Measurements from ENCODE around the gene CLTB. TPM values are rescaled to one million over a fixed set of nuclear protein-coding genes. Genes with fewer than 3 reads are reported as not detected.
"Not testable (repeated sequence)": the region's sequence is repeated elsewhere in the genome, so short reads cannot be mapped to it uniquely, and the experiment has no call there.

Gene CLTB
- polyA plus RNA-seq, 3 donors, result 63.2 to 87.6 (median 75.2) TPM

DNA sequence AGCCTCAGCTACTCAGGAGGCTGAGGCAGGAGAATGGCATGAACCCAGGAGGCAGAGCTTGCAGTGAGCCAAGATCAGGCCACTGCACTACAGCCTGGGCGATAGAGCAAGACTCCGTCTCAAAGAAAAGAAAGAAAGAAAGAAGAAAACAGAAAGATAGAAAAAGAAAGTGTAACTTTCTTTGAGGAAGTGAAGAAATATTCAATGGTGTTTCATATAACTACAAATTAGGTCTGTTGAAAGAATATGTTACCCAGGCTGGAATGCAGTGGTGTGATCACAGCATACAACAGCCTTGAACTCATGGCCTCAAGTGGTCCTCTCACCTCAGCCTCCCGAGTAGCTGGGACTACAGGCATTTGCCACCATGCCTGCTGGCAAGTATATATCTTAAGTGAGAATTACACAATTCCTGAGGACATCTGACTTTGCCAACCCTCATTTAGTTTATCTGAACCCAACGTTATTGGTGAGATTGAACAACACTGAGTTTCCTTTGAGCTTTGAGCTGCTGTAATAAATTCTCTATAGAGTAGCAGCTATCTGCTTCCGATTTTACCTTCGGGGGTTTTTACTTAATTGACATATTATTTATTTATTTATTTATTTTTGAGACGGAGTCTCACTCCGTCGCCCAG lies 29.8 kb upstream of the CLTB start:
- peak in 1 of 3 donors; percentile 4 for DNase-seq
- Mint-ChIP-seq H3K27me3 (ENCODE audit: low read depth in 3 of 3) (peaks cover 0 to 4% (median 2%) of the 10 kb centered on the region in 3 donors), H3K27ac (no peak overlapping the region), H3K36me3 (peaks cover 0 to 2% of the 10 kb centered on the region in 2 donors), H3K4me3 (peak overlapping the region; percentile 20 to 21), H3K4me1 (peaks cover 23% of the 10 kb centered on the region), H3K9me3 (peaks cover 0 to 4% (median 0%) of the 10 kb centered on the region in 7 donors)
- H3K27ac ChIP-seq (ENCODE audit: low read depth in 1 of 2, low read length in 2 of 2), result no peak overlapping the region
- H3K9ac ChIP-seq (ENCODE audit: insufficient read depth, low read length, poor library complexity, severe bottlenecking), result no peak overlapping the region
- H3K4me1 ChIP-seq (ENCODE audit: control insufficient read depth in 1 of 2, insufficient read depth in 2 of 2, low read length in 2 of 2), result peaks cover 24 to 25% of the 10 kb centered on the region in 2 donors
- no peak overlapping the region for H3K4me3 ChIP-seq (replicated peaks in 1 of 3; ENCODE audit: low read depth in 2 of 3, low read length in 3 of 3)
- intact Hi-C loops (cut with micrococcal nuclease), result loop anchor here (2.0 to 5.0 kb wide), 2 partner anchors 29 to 91 kb away; partner anchors contain the start of genes RNF44 (in 2 of the 2) and CLTB (in 1 of the 2)
- WGBS (ENCODE audit: insufficient coverage), result 100% methylated on average over 2 of the region's 9 CpGs
- TF ChIP-seq, protein P1, sequence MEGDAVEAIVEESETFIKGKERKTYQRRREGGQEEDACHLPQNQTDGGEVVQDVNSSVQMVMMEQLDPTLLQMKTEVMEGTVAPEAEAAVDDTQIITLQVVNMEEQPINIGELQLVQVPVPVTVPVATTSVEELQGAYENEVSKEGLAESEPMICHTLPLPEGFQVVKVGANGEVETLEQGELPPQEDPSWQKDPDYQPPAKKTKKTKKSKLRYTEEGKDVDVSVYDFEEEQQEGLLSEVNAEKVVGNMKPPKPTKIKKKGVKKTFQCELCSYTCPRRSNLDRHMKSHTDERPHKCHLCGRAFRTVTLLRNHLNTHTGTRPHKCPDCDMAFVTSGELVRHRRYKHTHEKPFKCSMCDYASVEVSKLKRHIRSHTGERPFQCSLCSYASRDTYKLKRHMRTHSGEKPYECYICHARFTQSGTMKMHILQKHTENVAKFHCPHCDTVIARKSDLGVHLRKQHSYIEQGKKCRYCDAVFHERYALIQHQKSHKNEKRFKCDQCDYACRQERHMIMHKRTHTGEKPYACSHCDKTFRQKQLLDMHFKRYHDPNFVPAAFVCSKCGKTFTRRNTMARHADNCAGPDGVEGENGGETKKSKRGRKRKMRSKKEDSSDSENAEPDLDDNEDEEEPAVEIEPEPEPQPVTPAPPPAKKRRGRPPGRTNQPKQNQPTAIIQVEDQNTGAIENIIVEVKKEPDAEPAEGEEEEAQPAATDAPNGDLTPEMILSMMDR (IDR thresholded peaks at IDR 0.05), result no peak
- no peak overlapping the region for H3K4me2 ChIP-seq (replicated peaks; ENCODE audit: extremely low read depth, low read length, poor library complexity, severe bottlenecking)
- H2AFZ ChIP-seq (ENCODE audit: insufficient read depth, low read depth, low read length, poor library complexity, severe bottlenecking), result no peak overlapping the region
- no peaks in the 10 kb centered on the region for H3K36me3 ChIP-seq (replicated peaks in 1 of 2; ENCODE audit: control insufficient read depth in 1 of 2, insufficient read depth in 2 of 2, low read length in 2 of 2)
- H4K20me1 ChIP-seq (ENCODE audit: insufficient read depth, low read length), result no peaks in the 10 kb centered on the region
- H3K27me3 ChIP-seq (ENCODE audit: control insufficient read depth in 2 of 2, insufficient read depth in 2 of 2, low read length in 2 of 2), result no peaks in the 10 kb centered on the region
- H3K79me2 ChIP-seq (ENCODE audit: insufficient read depth, low read length), result peaks cover 36% of the 10 kb centered on the region
- H3K9me3 ChIP-seq (replicated peaks in 1 of 2; ENCODE audit: control insufficient read depth in 1 of 2, insufficient read depth in 1 of 2, low read length in 2 of 2), result no peaks in the 10 kb centered on the region

GRCh38 chr5:176444742-176445141 lies 28.4 kb upstream of the CLTB start:
- Mint-ChIP-seq H3K9me3 (peaks cover 0 to 4% (median 0%) of the 10 kb centered on the region in 7 donors), H3K27ac (no peak overlapping the region), H3K4me1 (peaks cover 23% of the 10 kb centered on the region), H3K4me3 (no peak overlapping the region), H3K36me3 (peaks cover 0 to 2% of the 10 kb centered on the region in 2 donors), H3K27me3 (ENCODE audit: low read depth in 3 of 3) (peaks cover 0 to 2% (median 2%) of the 10 kb centered on the region in 3 donors)
- H3K9ac ChIP-seq (ENCODE audit: insufficient read depth, low read length, poor library complexity, severe bottlenecking), result no peak overlapping the region
- H3K4me3 ChIP-seq (replicated peaks in 1 of 3; ENCODE audit: low read depth in 2 of 3, low read length in 3 of 3), result no peak overlapping the region
- no peaks in the 10 kb centered on the region for H3K36me3 ChIP-seq (replicated peaks in 1 of 2; ENCODE audit: control insufficient read depth in 1 of 2, insufficient read depth in 2 of 2, low read length in 2 of 2)
- no peak for DNase-seq
- H2AFZ ChIP-seq (ENCODE audit: insufficient read depth, low read depth, low read length, poor library complexity, severe bottlenecking), result no peak overlapping the region
- H3K9me3 ChIP-seq (replicated peaks in 1 of 2; ENCODE audit: control insufficient read depth in 1 of 2, insufficient read depth in 1 of 2, low read length in 2 of 2), result no peaks in the 10 kb centered on the region
- TF ChIP-seq, protein P1 (IDR thresholded peaks at IDR 0.05), result no peak
- no peak overlapping the region for H3K27ac ChIP-seq (ENCODE audit: low read depth in 1 of 2, low read length in 2 of 2)
- H3K79me2 ChIP-seq (ENCODE audit: insufficient read depth, low read length), result peaks cover 22% of the 10 kb centered on the region
- no CpG with 5 or more reads among the region's 5 CpGs for WGBS (ENCODE audit: insufficient coverage)
- H4K20me1 ChIP-seq (ENCODE audit: insufficient read depth, low read length), result no peaks in the 10 kb centered on the region
- H3K4me2 ChIP-seq (replicated peaks; ENCODE audit: extremely low read depth, low read length, poor library complexity, severe bottlenecking), result no peak overlapping the region
- intact Hi-C loops (cut with micrococcal nuclease), result loop anchor here (5.0 kb wide), 1 partner anchor 93 kb away; the partner anchor contains the start of gene RNF44 (in 2 of the 2)
- no peaks in the 10 kb centered on the region for H3K27me3 ChIP-seq (ENCODE audit: control insufficient read depth in 2 of 2, insufficient read depth in 2 of 2, low read length in 2 of 2)
- H3K4me1 ChIP-seq (ENCODE audit: control insufficient read depth in 1 of 2, insufficient read depth in 2 of 2, low read length in 2 of 2), result peaks cover 24 to 25% of the 10 kb centered on the region in 2 donors

- H3K27me3 Mint-ChIP-seq (ENCODE audit: low read depth in 3 of 3); H3K9me3 ChIP-seq (replicated peaks in 1 of 2; ENCODE audit: control insufficient read depth in 1 of 2, insufficient read depth in 1 of 2, low read length in 2 of 2); H3K4me3 ChIP-seq (replicated peaks in 1 of 3; ENCODE audit: low read depth in 2 of 3, low read length in 3 of 3); H3K36me3 Mint-ChIP-seq; H3K4me3 Mint-ChIP-seq; intact Hi-C loops (cut with micrococcal nuclease); H3K27ac Mint-ChIP-seq; H3K9ac ChIP-seq (ENCODE audit: insufficient read depth, low read length, poor library complexity, severe bottlenecking); H3K79me2 ChIP-seq (ENCODE audit: insufficient read depth, low read length); DNase-seq; H3K36me3 ChIP-seq (replicated peaks in 1 of 2; ENCODE audit: control insufficient read depth in 1 of 2, insufficient read depth in 2 of 2, low read length in 2 of 2); H3K9me3 Mint-ChIP-seq; H3K27me3 ChIP-seq (ENCODE audit: control insufficient read depth in 2 of 2, insufficient read depth in 2 of 2, low read length in 2 of 2); H3K4me2 ChIP-seq (replicated peaks; ENCODE audit: extremely low read depth, low read length, poor library complexity, severe bottlenecking); H3K27ac ChIP-seq (ENCODE audit: low read depth in 1 of 2, low read length in 2 of 2); H2AFZ ChIP-seq (ENCODE audit: insufficient read depth, low read depth, low read length, poor library complexity, severe bottlenecking); H4K20me1 ChIP-seq (ENCODE audit: insufficient read depth, low read length): not testable (repeated sequence)
- peaks cover 13% of the 10 kb centered on the region in 2 donors for H3K4me1 ChIP-seq (ENCODE audit: control insufficient read depth in 1 of 2, insufficient read depth in 2 of 2, low read length in 2 of 2)
- peaks cover 14% of the 10 kb centered on the region for H3K4me1 Mint-ChIP-seq
- no CpG with 5 or more reads among the region's 4 CpGs for WGBS (ENCODE audit: insufficient coverage)
These were observed 26.6 kb upstream of the CLTB start for GRCh38 chr5:176442911-176443310.
